HG03095 (cell line): ENCODE results near the gene BCAS1.

Experiments used
- ATAC-seq: cut with Tn5 transposase; IDR thresholded peaks from one replicate; pipeline ENCODE4 v1.9.1; 2021; ENCODE audit warnings: moderate library complexity; ENCODE audit not compliant: unreplicated experiment

The BCAS1 gene

GRCh38 chr20:54103067-54103761, 32.8 kb upstream of the BCAS1 start:
- ATAC-seq = peak; percentile 65

GRCh38 chr20:54102543-54102942, 32.1 kb upstream of the BCAS1 start:
- no peak for ATAC-seq

DNA sequence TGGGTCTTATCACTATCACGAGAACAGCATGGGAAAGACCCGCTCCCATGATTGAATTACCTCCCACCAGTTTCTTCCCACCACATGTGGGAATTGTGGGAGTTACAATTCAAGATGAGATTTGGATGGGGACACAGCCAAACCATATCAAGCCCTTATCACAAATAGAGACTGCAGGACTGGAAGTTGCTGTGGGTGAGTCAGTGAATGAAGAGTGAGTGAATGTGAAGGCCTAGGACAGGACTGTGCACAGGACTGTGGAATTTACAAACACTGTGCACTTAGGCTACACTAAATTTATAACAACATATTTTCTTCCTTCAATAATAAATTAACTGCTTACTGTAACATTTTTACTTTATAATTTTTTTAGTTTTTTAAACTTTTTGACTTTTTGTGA, 30.2 kb upstream of the BCAS1 start:
- ATAC-seq = no peak

DNA sequence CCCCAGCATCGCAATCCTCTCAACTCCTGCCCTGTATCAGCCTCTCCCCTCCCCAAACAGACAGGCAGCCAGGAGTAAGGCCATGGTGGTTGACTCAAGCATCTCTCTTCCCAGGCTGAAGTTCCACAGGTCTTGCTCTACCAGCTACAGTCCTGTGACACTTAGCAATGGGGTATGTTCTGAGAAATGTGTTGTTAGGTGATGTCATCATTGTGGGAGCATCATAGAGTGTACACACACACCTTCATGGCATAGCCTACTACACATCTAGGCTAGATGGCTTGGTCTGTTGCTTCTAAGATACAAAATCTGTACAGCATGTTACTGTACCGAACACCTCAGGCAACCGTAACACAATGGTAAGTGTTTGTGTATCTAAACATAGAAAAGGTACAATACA, 29.5 kb upstream of the BCAS1 start:
- no peak for ATAC-seq

GRCh38 chr20:54098047-54098446, 27.7 kb upstream of the BCAS1 start:
- ATAC-seq = no peak

- ATAC-seq = no peak
Measured at GRCh38 chr20:54097236-54097529, 26.8 kb upstream of the BCAS1 start.

DNA sequence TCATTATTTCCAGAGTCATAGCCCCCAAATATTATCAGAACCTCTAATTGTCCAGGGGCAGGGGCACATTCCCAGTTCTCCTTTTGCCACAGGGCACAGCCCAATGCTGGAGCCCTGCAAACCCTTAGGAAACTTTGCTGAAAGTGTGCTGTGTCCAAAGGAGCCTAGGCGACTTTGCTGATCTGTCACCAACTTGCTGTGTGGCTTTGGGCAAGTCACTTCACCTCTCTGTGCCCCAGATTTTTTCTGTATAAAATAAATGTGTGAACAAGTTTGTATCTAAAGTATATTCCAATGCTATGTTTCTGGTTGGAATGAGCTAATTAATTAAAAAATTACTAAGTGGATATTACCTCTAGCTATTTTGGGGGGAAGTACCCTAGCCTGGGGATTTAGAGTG, 25.4 kb upstream of the BCAS1 start:
- ATAC-seq = no peak

DNA sequence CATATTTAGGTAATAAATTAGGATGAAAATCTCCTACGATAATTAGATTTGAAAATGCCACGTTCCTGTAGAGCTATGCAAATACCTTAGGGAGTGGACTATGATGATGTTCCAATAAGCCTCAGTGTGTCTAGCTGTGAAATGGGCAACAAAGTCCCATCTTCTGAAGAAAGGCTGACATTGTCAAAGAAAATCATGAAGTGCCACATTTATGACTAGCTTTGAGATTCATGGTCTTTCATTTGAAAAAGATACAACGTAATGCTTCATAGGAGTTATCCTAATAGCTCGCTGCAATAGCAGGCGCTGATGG, 23.8 kb upstream of the BCAS1 start:
- no peak for ATAC-seq

DNA sequence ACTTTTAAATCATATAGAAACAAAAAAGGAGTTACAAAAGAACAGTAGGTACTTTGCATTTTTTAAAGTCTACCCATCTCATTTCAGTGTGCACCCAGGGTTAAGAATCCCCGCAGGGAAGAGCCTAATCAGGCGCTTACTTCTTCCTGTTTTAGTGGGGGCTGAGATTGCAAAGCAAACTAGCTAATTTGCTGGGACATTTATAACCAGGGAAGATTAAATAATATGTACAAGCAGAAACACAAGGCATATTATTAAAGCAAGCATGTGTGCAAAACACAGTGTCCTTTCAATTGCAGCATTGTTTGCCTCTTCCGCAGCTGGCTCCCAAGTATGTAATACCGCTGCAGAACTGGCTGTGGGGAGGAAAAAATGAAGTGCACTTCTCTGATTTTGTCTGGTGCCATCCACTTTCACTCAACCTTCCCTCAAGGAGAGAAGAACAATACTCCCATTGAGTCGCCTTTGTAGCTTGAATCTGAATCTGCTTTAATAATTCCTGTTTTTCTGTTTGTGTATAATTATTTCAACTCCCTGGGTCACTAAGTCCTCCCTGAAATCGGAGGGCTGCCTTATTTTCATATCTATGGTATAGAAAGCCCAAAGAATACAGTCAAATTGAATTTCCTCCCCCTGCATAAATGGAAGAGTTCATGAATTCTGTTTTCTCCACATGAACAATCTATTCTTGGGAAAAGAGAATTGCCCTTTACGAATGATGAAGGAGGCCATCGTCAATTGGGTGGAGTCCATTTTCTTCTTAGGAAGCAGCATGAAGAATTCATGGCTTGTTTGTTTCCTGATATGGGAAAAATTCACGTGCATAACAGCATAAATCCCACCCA, 23.3 kb upstream of the BCAS1 start:
- no peak for ATAC-seq

DNA sequence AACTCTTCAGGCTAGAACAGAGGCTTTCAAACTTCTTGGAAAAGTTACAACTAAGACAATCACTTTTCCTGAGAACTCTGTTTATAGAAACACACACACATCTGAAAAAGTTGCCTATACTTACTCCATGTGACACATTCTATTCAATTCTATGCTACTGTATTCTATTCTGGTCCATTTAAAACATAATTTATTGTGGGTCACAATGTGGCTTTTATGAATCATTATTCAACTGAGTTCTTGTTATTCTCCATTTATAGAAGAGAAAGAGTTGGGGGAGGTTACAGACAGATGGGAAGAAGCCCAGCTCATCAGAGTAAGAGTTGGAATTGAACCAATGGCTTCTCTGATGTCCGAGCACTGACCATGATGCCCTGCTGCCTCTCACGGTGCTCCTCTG, 21.6 kb upstream of the BCAS1 start:
- ATAC-seq = no peak

DNA sequence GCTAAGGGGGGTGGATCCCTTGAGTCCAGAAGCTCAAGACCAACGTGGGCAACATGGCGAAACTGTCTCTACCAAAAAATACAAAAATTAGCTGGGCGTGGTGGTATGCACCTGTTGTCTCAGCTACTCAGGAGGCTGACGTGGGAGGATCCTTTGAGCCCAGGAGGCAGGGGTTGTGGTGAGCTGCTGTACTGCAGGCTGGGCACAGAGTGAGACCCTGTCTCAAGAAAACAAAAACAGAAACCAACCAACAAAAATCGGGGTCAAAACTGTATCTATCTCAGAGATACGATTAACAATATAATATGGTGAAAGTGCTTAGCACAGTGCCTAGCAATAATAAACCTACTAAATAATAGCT, 20.7 kb upstream of the BCAS1 start:
- no peak for ATAC-seq

DNA sequence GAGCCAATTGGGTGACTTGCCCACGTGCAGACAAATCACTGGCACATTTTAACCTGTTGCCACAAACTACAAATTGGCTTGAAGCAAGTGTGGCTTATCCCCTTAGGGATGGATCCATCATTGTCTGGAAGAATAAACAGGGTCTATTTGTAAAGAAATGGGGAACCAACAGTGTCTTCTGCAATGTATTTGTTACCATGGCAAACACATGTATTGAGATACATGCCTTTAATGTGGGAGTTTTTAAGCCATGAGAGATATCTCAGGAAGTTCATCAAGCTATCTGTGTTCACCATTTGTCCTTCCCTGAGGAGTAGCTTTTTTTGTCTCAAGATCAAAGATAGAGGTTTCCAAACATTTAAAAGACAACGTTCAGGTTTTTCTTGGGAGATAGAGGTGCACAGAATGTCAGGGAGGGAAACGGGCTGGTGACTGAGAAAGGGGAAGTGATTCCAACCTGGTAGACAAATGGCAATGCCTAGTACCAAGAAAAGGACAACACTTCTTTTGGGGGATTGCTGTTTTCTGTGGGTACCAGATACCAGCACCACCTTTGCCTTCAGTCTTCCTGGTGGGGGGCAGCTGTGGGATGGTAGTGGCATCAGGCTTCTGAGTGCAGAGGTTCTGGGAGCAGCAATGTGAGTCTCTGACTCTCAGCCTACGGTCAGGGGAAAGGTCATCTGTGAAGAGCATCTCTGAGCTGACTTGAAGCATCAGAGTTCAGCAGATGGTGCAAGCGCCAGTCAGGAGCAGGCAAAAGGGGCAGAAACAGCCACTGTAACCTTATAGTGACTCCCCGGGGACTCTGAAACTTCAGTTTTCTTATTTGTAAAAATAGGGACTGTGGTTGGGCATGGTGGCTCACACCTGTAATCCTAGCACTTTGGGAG, 20.1 kb upstream of the BCAS1 start:
- no peak for ATAC-seq

GRCh38 chr20:54088430-54088829, 18.0 kb upstream of the BCAS1 start:
- no peak for ATAC-seq

GRCh38 chr20:54086507-54087039, 16.2 kb upstream of the BCAS1 start:
- no peak for ATAC-seq

DNA sequence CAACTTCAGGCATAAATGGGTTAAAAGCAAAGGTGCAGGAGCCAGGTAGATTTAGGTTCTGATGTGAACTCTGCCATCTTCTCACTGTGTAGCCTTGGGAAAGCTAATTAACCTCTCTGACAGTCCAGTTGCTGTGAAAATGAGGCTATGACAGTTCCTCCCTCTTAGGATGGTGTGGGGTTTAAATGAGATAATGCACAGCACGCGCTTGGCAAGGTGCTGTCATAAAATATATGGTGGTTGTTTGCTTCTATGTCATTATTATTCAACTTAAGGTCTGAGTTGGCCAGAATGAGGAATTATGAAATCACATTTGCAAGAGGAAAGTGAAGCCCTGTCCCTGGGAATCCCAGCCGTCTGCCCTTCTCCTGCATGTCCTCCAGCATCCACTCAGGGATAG, 15.5 kb upstream of the BCAS1 start:
- ATAC-seq = no peak

DNA sequence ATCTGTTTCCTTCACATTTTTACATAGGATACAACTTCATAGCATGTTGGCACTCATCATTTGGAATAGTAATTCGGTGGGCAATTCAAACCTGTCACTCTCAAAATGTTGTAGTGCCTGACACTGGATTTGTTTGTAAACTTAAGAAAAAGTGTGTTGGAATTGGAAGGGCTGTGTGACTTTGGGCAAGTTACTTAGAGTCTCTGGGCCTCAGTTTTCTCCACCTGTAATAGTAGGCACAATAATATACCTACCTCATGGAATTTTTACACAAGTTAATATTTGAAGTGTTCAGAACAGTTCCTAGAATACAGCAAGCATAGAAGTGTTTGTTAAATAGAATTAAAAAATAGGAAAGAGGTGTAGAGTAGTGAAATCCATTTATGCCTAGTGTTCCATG, 15.0 kb upstream of the BCAS1 start:
- ATAC-seq = no peak

DNA sequence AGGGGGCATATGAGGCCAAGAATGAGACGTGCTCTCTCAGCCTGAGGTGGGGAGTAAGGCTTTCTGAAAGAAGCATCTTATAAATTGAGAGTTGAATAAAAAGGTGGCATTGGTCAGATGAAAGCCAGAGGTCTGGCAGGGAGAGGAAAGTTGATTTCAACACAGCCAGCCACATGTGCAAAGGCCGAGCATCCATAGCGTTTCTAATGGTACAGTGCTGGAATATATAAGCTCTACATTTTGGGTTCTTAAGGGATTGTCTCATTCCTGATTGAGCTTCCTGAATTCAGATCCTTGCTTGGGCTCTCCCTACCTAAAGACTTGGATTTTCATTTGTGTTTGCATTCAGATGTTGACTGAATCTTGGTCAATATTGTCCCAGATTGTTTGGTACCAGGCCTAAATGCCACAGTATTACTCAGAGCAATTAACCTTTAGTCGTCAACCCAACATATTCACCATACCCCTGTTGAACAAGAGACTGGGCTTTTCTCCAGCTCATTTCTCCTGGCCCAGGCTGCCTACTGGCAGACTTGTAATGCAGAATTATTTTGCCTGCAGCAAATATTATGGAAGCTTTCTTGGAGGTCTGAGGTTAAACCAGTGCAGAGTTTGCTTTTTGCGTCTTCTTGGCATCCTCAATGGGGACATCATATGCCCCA, 14.5 kb upstream of the BCAS1 start:
- ATAC-seq = no peak

DNA sequence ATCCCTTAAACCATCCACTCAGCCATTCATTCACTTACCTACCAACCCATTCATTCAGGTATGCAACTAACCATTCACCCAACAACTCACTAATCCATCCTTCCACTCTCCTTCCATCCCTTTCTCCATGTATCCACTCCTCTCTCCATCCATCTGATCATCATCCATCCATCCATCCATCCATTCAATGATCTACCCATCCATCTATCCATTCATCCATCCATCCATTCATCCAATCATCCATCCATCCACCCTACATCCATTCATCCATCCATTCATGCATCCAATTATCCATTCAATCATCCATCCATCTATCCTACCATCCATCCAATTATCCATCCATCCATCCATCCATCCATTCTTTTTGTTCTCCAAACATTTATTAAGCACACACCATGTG, 13.8 kb upstream of the BCAS1 start:
- no peak for ATAC-seq

- no peak for ATAC-seq
Measured at GRCh38 chr20:54083459-54083858, 13.1 kb upstream of the BCAS1 start.

- ATAC-seq = no peak
Measured at GRCh38 chr20:54082100-54082499, 11.7 kb upstream of the BCAS1 start.

GRCh38 chr20:54079652-54080051, 9.3 kb upstream of the BCAS1 start:
- no peak for ATAC-seq
